Activated T-helper 17 cell treated with anti-CD3 and anti-CD28 coated beads, Interleukin-2, amount 50 U/mL, for 72 hours (primary cell): ENCODE results near the gene PTPRN2. TPM values are rescaled to one million over a fixed set of nuclear protein-coding genes. Genes with fewer than 3 reads are reported as not detected.
"Not testable (repeated sequence)": the region's sequence is repeated elsewhere in the genome, so short reads cannot be mapped to it uniquely, and the experiment has no call there.

Source experiments
- ATAC-seq: fragments of 150-1000 bp; cut with Tn5 transposase; replicated peaks from 2 replicates; pipeline ENCODE4 v1.10.0; 2021; ENCODE audit warnings: mild to moderate bottlenecking, moderate library complexity
- H3K27ac Mint-ChIP-seq: one replicate; pipeline ENCODE4 v1.8.0; 2022; ENCODE audit warnings: mixed read lengths
- H3K27me3 Mint-ChIP-seq: one replicate; pipeline ENCODE4 v1.8.0; 2022; ENCODE audit warnings: mixed read lengths
- H3K36me3 Mint-ChIP-seq: one replicate; pipeline ENCODE4 v1.8.0; 2022; ENCODE audit warnings: low read depth, mild to moderate bottlenecking, mixed read lengths
- H3K4me1 Mint-ChIP-seq: one replicate; pipeline ENCODE4 v1.8.0; 2022; ENCODE audit warnings: mixed read lengths
- H3K4me3 Mint-ChIP-seq: one replicate; pipeline ENCODE4 v1.8.0; 2022; ENCODE audit warnings: mild to moderate bottlenecking, mixed read lengths
- H3K9me3 Mint-ChIP-seq: one replicate; pipeline ENCODE4 v1.8.0; 2022; ENCODE audit warnings: mixed read lengths
- total RNA-seq, 2 donors: library from RNA; stranded (reverse); gene quantifications; one replicate each; pipeline ENCODE4 v1.2.3, GENCODE V29; 2022

The PTPRN2 gene
- total RNA-seq, 2 donors from 2014 or later = 0.48 to 1.4 TPM

DNA sequence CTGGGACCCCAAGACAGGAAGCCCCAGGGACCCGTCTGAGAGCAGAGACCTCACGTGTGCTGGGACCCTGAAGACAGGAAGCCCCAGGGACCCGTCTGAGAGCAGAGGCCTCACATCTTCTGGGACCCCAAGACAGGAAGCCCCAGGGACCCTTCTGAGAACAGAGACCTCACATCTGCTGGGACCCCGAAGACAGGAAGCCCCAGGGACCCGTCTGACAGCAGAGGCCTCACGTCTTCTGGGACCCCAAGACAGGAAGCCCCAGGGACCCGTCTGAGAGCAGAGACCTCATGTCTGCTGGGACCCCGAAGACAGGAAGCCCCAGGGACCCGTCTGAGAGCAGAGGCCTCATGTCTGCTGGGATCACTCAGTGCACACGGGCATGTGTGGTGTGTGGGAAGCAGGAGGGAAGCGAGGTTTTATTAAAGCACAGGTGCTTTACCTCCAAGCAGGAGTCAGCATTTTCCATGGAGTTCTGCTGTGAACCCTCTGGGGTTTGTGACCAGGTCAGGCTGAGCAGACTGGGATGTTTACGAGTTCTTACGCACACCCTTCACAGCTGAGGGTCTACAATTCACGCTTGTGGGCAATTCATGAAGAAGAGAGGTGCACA, 660.2 kb downstream of the PTPRN2 start:
- H3K27ac Mint-ChIP-seq = no peak overlapping the region
- H3K27me3 Mint-ChIP-seq = peaks cover 11% of the 10 kb centered on the region
- peaks cover 3% of the 10 kb centered on the region for H3K9me3 Mint-ChIP-seq
- H3K4me3 Mint-ChIP-seq = no peak overlapping the region
- peaks cover 9% of the 10 kb centered on the region for H3K4me1 Mint-ChIP-seq
- no peak for ATAC-seq
- H3K36me3 Mint-ChIP-seq = peaks cover 4% of the 10 kb centered on the region

DNA sequence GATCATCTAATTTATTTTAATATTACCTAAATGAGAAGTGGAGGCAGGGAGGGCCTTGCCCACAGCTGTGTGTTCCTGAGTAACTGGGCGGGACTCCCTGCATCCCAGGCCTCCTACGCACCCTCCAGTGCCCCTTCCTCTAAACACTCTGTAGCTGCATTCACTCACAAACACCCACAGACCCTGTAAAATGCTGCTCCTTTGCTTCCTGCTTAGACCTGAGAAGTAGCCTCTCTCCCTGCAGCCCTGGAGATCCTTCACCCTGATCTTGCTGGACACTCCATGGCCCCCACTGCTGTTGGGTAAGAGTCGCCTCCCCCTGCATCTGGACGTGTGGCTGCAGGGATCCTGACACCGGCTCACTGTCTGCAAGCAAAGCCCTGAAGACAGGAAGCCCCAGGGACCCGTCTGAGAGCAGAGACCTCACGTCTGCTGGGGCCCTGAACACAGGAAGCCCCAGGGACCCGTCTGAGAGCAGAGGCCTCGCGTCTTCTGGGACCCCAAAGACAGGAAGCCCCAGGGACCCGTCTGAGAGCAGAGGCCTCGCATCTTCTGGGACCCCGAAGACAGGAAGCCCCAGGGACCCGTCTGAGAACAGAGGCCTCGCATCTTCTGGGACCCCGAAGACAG, 661.0 kb downstream of the PTPRN2 start:
- H3K36me3 Mint-ChIP-seq = no peaks in the 10 kb centered on the region
- peaks cover 5% of the 10 kb centered on the region for H3K4me1 Mint-ChIP-seq
- peaks cover 14% of the 10 kb centered on the region for H3K27me3 Mint-ChIP-seq
- no peak overlapping the region for H3K4me3 Mint-ChIP-seq
- ATAC-seq = no peak
- no peaks in the 10 kb centered on the region for H3K9me3 Mint-ChIP-seq
- H3K27ac Mint-ChIP-seq = no peak overlapping the region

DNA sequence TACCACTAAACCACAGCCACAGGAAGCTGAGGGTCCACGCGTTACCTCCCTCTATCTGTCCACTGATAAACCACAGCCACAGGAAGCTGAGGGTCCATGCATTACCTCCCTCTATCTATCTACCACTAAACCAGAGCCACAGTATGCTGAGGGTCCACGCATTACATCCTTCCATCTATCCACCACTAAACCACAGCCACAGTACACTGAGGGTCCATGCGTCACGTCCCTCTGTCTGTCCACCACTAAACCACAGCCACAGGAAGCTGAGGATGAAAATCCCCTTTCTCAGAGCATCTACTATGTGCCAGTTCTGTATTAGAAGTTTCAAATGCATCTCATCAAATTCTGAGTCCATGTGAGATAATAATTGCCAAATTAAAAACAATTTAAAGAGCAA, 661.5 kb downstream of the PTPRN2 start:
- Mint-ChIP-seq H3K27ac (no peak overlapping the region), H3K4me3 (no peak overlapping the region)

DNA sequence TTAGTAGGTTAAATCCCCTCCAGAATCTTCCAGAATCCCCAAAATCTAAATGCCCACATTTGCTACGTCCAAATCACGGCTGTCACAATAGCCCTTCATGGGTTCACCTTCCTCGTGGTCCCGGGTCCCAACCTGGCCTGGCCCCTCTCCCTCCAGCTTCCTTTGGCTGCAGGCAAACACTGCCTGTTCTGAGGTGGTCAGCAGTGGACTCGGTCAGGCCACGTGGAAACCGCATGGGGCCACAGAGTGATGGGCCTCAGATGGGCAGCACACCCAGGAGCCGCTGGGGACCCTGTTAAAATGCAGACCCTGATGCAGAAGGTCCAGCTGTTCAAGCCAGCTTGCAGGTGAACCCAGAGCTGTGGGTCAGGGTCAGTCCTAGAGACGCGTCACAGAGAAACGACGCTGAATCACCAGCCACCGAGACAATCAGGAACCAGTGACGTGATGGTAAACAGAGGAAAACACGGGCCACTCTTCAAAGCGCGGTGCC, 662.2 kb downstream of the PTPRN2 start:
- no peak for ATAC-seq
- H3K27ac Mint-ChIP-seq = no peak overlapping the region
- peaks cover 19% of the 10 kb centered on the region for H3K27me3 Mint-ChIP-seq
- peaks cover 5% of the 10 kb centered on the region for H3K4me1 Mint-ChIP-seq
- H3K4me3 Mint-ChIP-seq = no peak overlapping the region
- H3K36me3 Mint-ChIP-seq = no peaks in the 10 kb centered on the region
- H3K9me3 Mint-ChIP-seq = no peaks in the 10 kb centered on the region

More for the DNA sequence above, 661.5 kb downstream of the PTPRN2 start:
- Mint-ChIP-seq H3K9me3 (no peaks in the 10 kb centered on the region), H3K36me3 (no peaks in the 10 kb centered on the region), H3K4me1 (peaks cover 5% of the 10 kb centered on the region), H3K27me3 (peaks cover 17% of the 10 kb centered on the region)
- ATAC-seq = no peak

DNA sequence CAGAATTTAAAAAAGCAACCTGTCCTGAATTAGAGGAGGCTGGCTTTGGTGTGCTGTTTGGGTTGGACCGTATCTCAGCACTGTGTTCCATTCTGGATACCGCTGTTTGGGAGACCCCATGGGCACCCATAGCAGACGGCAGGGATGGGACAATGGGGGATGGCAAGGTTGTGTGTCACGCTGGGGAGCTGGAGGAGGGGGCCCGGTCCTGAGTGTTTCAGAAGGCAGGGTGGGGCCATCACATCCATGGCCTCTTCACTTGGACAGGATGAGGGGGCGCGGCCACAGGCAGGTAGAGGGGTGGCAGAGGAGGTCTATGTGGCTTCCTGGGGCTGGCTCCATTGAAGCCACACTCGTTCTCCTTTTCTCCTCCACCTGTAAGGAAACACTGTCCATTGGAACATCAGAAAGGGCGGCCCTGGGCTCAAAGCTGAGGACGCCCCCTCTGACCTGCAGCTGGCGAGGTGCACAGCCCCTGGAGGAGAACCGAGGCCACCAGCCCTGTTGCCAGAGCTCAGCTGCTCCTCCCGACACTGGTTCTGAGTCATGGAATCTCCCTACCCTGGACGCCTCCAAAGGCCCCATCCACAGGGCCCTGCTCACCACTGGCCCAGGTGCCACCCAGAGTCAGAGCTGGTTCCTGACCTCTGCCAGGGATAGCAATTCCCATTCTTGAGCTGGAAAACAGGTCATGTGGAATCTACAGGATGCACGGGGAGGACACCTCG, 663.6 kb downstream of the PTPRN2 start:
- H3K4me3 Mint-ChIP-seq = no peak overlapping the region
- H3K27me3 Mint-ChIP-seq = peaks cover 19% of the 10 kb centered on the region
- peaks cover 5% of the 10 kb centered on the region for H3K4me1 Mint-ChIP-seq
- ATAC-seq = no peak
- no peak overlapping the region for H3K27ac Mint-ChIP-seq
- no peaks in the 10 kb centered on the region for H3K36me3 Mint-ChIP-seq
- no peaks in the 10 kb centered on the region for H3K9me3 Mint-ChIP-seq

DNA sequence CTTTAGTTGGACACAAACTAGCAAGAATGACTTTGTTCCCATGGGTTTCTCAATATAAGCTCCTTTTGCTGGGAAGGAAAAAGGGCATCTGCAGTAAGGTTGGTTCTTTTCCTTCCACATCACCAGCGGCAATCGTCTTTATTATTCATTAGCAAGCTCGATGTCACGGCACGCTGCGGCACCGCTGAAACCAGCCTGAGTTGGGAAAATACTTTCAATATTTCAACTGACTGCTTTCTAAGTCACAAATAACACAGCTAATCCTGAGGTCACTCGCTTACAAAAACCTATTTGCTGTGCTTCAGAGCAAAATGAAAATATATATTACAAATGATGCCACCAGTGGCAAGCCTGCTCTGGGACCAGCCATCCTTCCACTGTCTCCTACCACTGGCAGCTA, 665.0 kb downstream of the PTPRN2 start:
- H3K4me1 Mint-ChIP-seq = peaks cover 5% of the 10 kb centered on the region
- H3K27me3 Mint-ChIP-seq = peaks cover 19% of the 10 kb centered on the region
- no peaks in the 10 kb centered on the region for H3K9me3 Mint-ChIP-seq
- ATAC-seq = no peak
- no peak overlapping the region for H3K4me3 Mint-ChIP-seq
- no peak overlapping the region for H3K27ac Mint-ChIP-seq
- no peaks in the 10 kb centered on the region for H3K36me3 Mint-ChIP-seq

DNA sequence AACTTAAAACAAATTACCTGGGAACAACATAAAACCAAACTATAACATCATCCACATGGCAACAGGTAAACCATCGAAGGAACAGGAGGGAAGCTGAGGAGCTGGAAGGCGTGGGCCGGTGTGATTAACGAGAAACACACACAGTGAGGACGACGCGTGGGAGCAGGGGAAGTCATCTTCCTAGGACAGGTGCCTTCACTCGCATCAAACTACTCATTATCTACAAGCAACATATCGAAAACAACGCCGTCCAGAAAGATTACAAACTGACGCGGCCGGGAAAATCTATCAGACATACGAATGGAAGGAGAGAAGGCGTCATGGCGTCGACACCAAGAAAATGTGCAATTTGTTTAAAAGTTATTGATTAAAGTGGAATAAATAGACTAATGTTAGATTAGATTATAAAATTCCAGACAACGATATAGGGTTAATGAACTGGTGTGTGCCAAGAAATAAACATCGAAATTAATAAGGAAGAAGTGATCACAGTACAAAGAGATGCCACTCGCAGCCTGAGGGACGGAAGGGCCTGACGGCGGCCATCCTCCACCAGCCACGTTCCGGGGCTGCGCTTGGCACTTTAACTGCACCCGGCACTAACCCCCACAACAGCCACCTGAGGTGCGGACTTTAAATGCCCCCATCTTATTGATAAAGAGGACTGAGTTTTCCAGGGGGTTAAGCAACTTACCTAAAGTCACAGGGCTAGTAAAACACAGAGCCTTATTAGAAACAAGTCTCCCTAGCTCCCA, 669.1 kb downstream of the PTPRN2 start:
- ATAC-seq = no peak
- Mint-ChIP-seq H3K27ac (no peak overlapping the region), H3K27me3 (peaks cover 25% of the 10 kb centered on the region), H3K4me3 (no peak overlapping the region), H3K4me1 (no peaks in the 10 kb centered on the region), H3K36me3 (no peaks in the 10 kb centered on the region), H3K9me3 (peaks cover 4% of the 10 kb centered on the region)

DNA sequence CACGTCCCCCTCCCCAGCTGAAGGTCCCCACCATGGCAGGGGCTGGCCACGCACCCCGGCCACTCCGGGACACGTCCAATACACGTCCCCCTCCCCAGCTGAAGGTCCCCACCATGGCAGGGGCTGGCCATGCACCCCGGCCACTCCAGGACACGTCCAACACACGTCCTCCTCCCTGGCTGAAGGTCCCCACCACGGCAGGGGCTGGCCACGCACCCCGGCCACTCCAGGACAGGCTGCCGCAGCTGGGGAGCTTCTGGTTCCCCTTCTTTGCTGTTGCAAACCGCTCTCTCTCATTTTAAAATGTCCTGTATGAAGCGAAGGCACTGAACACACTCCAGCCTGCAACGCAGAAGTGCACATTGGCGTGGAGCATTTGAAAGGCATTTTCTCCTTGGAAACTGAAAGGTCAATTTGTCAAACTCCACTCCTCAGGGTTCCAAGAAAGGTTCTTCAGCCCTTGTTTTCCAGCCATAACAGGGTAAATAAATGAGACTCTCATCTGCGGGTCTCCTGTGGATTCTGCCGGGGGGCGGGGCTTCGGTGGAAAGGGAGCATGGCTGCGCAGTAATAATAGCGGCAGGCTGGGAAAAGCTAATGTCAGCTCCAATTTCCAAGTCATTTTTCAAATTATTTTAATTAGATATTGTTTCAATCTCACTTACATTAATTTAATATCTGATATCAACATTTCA, 670.5 kb downstream of the PTPRN2 start:
- Mint-ChIP-seq H3K4me3 (no peak overlapping the region), H3K36me3 (no peaks in the 10 kb centered on the region), H3K27ac (no peak overlapping the region), H3K4me1 (no peaks in the 10 kb centered on the region), H3K9me3 (peaks cover 4% of the 10 kb centered on the region), H3K27me3 (peaks cover 26% of the 10 kb centered on the region)
- no peak for ATAC-seq

DNA sequence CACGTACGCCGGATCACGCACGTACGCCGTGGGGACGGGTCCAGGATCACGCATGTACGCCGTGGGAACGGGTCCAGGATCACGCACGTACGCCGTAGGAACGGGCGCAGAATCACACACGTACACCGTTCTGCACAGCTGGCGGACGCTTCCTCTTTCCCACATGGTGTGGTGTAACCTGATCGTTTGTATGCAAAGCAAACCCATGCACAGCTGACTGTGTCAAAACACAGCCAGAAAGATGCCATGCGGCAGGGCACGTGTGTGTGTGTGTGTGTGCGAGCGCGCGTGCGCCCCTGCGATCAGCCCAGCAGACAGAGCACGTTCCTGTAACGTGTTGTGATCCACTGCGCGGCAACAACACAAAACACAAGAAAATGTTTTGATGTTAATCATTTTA, 677.2 kb downstream of the PTPRN2 start:
- Mint-ChIP-seq H3K36me3 (no peaks in the 10 kb centered on the region), H3K9me3 (peaks cover 4% of the 10 kb centered on the region), H3K4me1 (no peaks in the 10 kb centered on the region), H3K27ac (no peak overlapping the region), H3K27me3 (peaks cover 13% of the 10 kb centered on the region), H3K4me3 (no peak overlapping the region)
- ATAC-seq = no peak

DNA sequence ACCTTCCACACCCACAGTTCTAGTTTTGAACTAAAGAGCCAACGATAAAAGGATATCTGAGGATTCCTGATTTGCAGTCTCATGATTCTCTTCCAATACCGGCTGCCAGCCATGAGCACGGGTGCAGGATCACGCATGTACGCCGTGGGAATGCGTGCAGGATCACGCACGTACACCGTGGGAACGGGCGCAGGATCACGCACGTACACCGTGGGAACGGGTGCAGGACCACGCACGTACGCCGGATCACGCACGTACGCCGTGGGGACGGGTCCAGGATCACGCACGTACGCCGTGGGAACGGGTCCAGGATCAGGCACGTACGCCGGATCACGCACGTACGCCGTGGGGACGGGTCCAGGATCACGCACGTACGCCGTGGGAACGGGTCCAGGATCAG, 677.6 kb downstream of the PTPRN2 start:
- not testable (repeated sequence) for H3K4me1 Mint-ChIP-seq, H3K27ac Mint-ChIP-seq, H3K36me3 Mint-ChIP-seq, H3K4me3 Mint-ChIP-seq, ATAC-seq, H3K9me3 Mint-ChIP-seq
- peaks cover 12% of the 10 kb centered on the region for H3K27me3 Mint-ChIP-seq

DNA sequence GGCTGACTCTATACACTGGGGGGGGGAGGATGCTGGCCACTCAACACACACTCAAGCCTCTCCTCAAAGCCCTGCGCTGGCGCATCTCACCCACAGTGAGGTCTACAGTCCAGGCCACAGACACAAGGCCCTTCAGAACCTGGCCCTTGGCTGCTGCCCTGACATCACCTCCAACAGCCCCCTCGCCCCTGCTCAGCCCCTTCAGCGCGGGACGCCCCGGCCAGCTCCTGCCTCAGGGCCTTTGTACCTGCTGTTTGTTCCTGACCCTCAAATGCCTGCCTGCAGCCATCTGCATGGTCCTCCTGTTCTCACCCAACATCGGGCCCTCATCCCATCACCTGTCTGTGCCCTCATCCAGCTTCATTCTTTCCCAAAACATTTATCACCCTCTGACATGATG, 678.3 kb downstream of the PTPRN2 start:
- Mint-ChIP-seq H3K9me3 (no peaks in the 10 kb centered on the region), H3K4me3 (no peak overlapping the region), H3K36me3 (no peaks in the 10 kb centered on the region), H3K27me3 (peaks cover 7% of the 10 kb centered on the region), H3K27ac (no peak overlapping the region), H3K4me1 (no peaks in the 10 kb centered on the region)
- no peak for ATAC-seq

DNA sequence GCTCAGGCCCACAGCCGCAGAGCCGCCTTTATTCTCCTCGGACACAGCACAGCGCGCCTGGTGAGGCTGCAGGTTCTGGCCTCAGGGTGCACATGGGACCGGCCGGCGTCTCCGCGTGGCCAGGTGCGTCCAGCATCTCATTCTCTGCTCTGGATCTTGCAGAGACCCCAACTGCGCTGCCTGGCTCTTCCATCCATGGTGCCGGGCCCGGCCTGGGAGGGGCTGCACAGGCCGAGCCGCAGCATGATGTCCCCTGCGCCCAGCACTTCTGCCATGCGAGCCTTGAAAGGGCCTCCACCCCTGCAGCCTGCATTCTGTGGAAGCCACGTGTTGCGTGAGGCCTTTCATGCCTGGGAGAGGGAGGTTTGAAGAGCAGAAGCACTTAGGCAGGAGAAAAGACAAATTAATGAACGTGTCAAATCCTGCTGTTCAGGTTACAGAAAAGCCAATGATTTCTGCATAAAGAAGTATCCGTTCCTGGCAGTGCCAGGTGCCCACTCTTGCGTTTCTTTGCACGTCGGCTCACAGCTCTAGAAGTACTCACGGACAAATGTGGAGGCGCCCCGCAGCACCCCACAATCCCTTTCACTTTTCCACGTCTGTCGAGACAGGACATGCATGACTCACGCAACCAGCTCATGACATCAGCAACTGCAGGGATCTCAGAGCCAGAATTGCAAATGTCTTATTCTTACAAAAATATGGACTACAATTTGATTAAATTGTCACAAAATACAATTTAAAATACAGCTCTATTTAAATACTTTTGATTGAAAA, 679.4 kb downstream of the PTPRN2 start:
- Mint-ChIP-seq H3K27me3 (peaks cover 5% of the 10 kb centered on the region), H3K4me1 (no peaks in the 10 kb centered on the region), H3K27ac (no peak overlapping the region), H3K9me3 (no peaks in the 10 kb centered on the region), H3K4me3 (no peak overlapping the region), H3K36me3 (no peaks in the 10 kb centered on the region)
- no peak for ATAC-seq

DNA sequence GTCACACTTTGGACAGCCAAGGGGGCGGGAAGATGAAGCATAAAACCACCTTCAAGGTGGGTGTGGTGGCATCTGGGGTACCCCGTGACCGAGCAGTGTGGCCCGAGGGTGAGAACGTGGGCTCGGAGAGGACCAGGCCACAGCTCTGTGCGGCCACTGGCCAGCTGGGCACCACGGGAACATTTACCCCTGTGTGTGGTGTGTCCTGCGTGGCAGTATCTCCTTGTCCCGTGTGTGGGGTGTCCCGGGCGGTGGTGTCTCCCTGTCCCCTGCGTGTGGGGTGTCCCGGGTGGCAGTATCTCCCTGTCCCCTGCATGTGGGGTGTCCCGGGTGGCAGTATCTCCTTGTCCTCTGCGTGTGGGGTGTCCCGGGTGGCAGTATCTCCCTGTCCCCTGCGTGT, 680.5 kb downstream of the PTPRN2 start:
- no peak for ATAC-seq
- Mint-ChIP-seq H3K9me3 (no peaks in the 10 kb centered on the region), H3K27ac (no peak overlapping the region), H3K27me3 (peaks cover 4% of the 10 kb centered on the region), H3K4me3 (no peak overlapping the region), H3K4me1 (no peaks in the 10 kb centered on the region), H3K36me3 (no peaks in the 10 kb centered on the region)
